Spleen (tissue), 13 donors: Measurements from ENCODE around the gene SMG7. TPM values are rescaled to one million over a fixed set of nuclear protein-coding genes. Genes with fewer than 3 reads are reported as not detected.
A peak's percentile ranks its signal among the peaks of the same experiment; 100 is the strongest.
"Not testable (repeated sequence)": the region's sequence is repeated elsewhere in the genome, so short reads cannot be mapped to it uniquely, and the experiment has no call there.

Source experiments
- DNase-seq: peaks from one replicate; pipeline ENCODE4 v3.0.0-alpha.2; 2020
- H3K27ac ChIP-seq, 8 donors: fragments of 200-600 bp; sonication (generic) in 7 of 8; 1 replicate in 4 of 8; 2 replicates in 4 of 8; pipeline versions ENCODE4 v1.5.0 to v1.8.0; 2016 to 2021; ENCODE audit warnings: inconsistent platforms in 4 of 8, mild to moderate bottlenecking in 4 of 8, moderate library complexity in 1 of 8
- H3K27me3 ChIP-seq, 7 donors: fragments of 200-600 bp; sonication (generic) in 6 of 7; replicated peaks in 1 of 7; 1 replicate in 4 of 7; 2 replicates in 3 of 7; pipeline versions ENCODE4 v1.5.0 to v1.8.0; 2016 to 2021; ENCODE audit warnings: inconsistent platforms in 3 of 7, mild to moderate bottlenecking in 1 of 7
- H3K36me3 ChIP-seq, 6 donors: fragments of 200-600 bp; sonication (generic) in 5 of 6; 1 replicate in 4 of 6; 2 replicates in 2 of 6; pipeline versions ENCODE4 v1.5.0 to v1.8.0; 2016 to 2021; ENCODE audit warnings: inconsistent platforms in 2 of 6
- H3K4me1 ChIP-seq, 6 donors: fragments of 200-600 bp; sonication (generic) in 5 of 6; 1 replicate in 3 of 6; 2 replicates in 3 of 6; pipeline versions ENCODE4 v1.5.0 to v1.8.0; 2016 to 2021; ENCODE audit warnings: inconsistent platforms in 3 of 6
- H3K4me3 ChIP-seq, 8 donors: fragments of 200-600 bp; sonication (generic) in 7 of 8; 1 replicate in 4 of 8; 2 replicates in 4 of 8; pipeline versions ENCODE4 v1.5.0 to v1.8.0; 2016 to 2021; ENCODE audit warnings: inconsistent platforms in 4 of 8, mild to moderate bottlenecking in 4 of 8, moderate library complexity in 2 of 8
- H3K9me3 ChIP-seq, 8 donors: fragments of 200-600 bp; sonication (generic) in 7 of 8; 1 replicate in 4 of 8; 2 replicates in 4 of 8; pipeline versions ENCODE4 v1.5.0 to v1.8.0; 2016 to 2021; ENCODE audit warnings: inconsistent platforms in 4 of 8
- CTCF ChIP-seq, 11 experiments: fragments of 200-600 bp in 7 of 11; fragments of 450-650 bp in 4 of 11; sonication (generic) in 4 of 11; IDR thresholded peaks in 8 of 11; conservative IDR thresholded peaks in 3 of 11; 1 replicate in 7 of 11; 2 replicates in 4 of 11; pipeline versions ENCODE4 v1.4.0 to v1.8.0; 2016 to 2021; ENCODE audit warnings: antibody characterized with exemption in 11 of 11, inconsistent platforms in 4 of 11, mild to moderate bottlenecking in 1 of 11
- POLR2A ChIP-seq, 3 donors: fragments of 450-650 bp; IDR thresholded peaks; one replicate each; pipeline ENCODE4 v1.5.1; 2017; ENCODE audit warnings: antibody characterized with exemption in 3 of 3, mild to moderate bottlenecking in 1 of 3
- POLR2AphosphoS5 ChIP-seq, 3 donors: sonication (generic); formaldehyde crosslinking; IDR thresholded peaks; one replicate each; pipeline ENCODE4 v1.5.1; 2017; ENCODE audit warnings: antibody characterized with exemption in 3 of 3
- WGBS, 5 donors: extraction: QIAGEN DNeasy Blood & Tissue Kit in 3 of 5; methylation state at CpG; one replicate each; pipeline versions ENCODE4 v1.1.5 to v1.1.7; 2013 to 2018; 5-methylcytosine and 5-hydroxymethylcytosine counted together
- intact Hi-C: fragments of 100-400 bp; cut with DNase I; formaldehyde crosslinking; loops from one replicate; pipeline ENCODE4 v1.15.0; 2023; ENCODE audit warnings: low total_unique reads
- long read RNA-seq, 2 donors: transcript quantifications; one replicate each; lab custom pipeline, GENCODE V29; 2026
- polyA plus RNA-seq, 3 donors: library from polyadenylated mRNA; stranded (reverse); fragments of 200-250 nt; gene quantifications; one replicate each; pipeline ENCODE4 v1.2.1, GENCODE V29; 2013
- total RNA-seq, 7 donors: library from RNA; depleted of rRNA in 3 of 7; stranded (reverse); fragments of >200 nt in 3 of 7; fragmentation: NEBNext Ultra II Directional in 4 of 7; extraction: Animal tissue kit (Norgen Biotek cat#: 25700) in 4 of 7; gene quantifications; one replicate each; pipeline versions ENCODE4 v1.1.0 to v1.2.1, GENCODE V29; 2016 to 2021
- donor health status: healthy with polysubstance abuse.
- donor health status: DM: no; HTN: no; CAD: no; lungs with moderate emphysema.
- donor health status: DM: no; HTN: no; CAD: no.
- donor health status: Bipolar disorder and iron deficiency.
- donor health status: healthy.
- donor health status: DM: no; HTN: no; CAD: no.
- donor health status: DM: yes; HTN: yes; CAD: no.

Gene SMG7
- 100 to 1,000 TPM in 1 of 7 donors, 10 to 100 TPM in 6; 51.7 to 116 (median 68.8) TPM for total RNA-seq
- polyA plus RNA-seq: 10 to 100 TPM; 14.1 to 18.3 (median 14.6) TPM
- long read RNA-seq, donor 1, partial matches to known transcripts: 0 of 5 reads
- long read RNA-seq, donor 1, other reads (novel, unspliced or antisense): 5 of 5 reads
- long read RNA-seq, donor 2, partial matches to known transcripts: 27 of 27 reads
- long read RNA-seq, donor 2, other reads (novel, unspliced or antisense): 0 of 27 reads

- peak; percentile 94 for DNase-seq
- peaks cover 22 to 66% (median 48%) of the 10 kb centered on the region in 6 donors for H3K4me1 ChIP-seq
- no peaks in the 10 kb centered on the region for H3K9me3 ChIP-seq
- H3K27me3 ChIP-seq: no peaks in the 10 kb centered on the region
- TF ChIP-seq POLR2A (IDR thresholded peaks at IDR 0.05) (no peak), POLR2AphosphoS5 (IDR thresholded peaks at IDR 0.05) (peak in 2 of 3 donors; percentile 55 to 79)
- peak within 1 kb of the TSS; percentile 93 to 98 (median 96) for H3K27ac ChIP-seq
- peak within 1 kb of the TSS; percentile 65 to 99 (median 94) for H3K4me3 ChIP-seq
- intact Hi-C loops: loop anchor here (5.0 kb wide), 1 partner anchor 165 kb away; the partner anchor contains the start of gene ARPC5
- WGBS, 5 donors: 0 to 1% (median 1%) methylated on average over 51 to 70 of the region's 70 CpGs
- H3K36me3 ChIP-seq: no peaks in the 10 kb centered on the region
Measured at GRCh38 chr1:183472488-183473216, at the start of gene SMG7. SMG7 (plus strand) TSS chr1:183472499; CDS start chr1:183472621, 122 bp downstream.

- Histone ChIP-seq H3K4me3 (no peak overlapping the region), H3K27me3 (peaks cover 0 to 75% (median 19%) of the 10 kb centered on the region in 7 donors), H3K9me3 (no peaks in the 10 kb centered on the region), H3K4me1 (peaks cover 0 to 1% (median 0%) of the 10 kb centered on the region in 6 donors), H3K36me3 (no peaks in the 10 kb centered on the region), H3K27ac (no peak overlapping the region)
- intact Hi-C loops: no loop called here
- TF ChIP-seq CTCF (IDR thresholded peaks at IDR 0.05 in 8 of 11, conservative IDR thresholded peaks at IDR 0.05 in 3 of 11): no peak
- TF ChIP-seq POLR2AphosphoS5 (IDR thresholded peaks at IDR 0.05): no peak
- TF ChIP-seq POLR2A (IDR thresholded peaks at IDR 0.05): no peak
- DNase-seq: no peak
- 27 to 47% (median 29%) methylated on average over 1 of the region's 1 CpG for WGBS, 5 donors
Measured at GRCh38 chr1:183423541-183423940, 48.8 kb upstream of the SMG7 start.

- intact Hi-C loops: no loop called here
- H3K27ac ChIP-seq: no peak overlapping the region
- no peaks in the 10 kb centered on the region for H3K9me3 ChIP-seq
- peaks cover 0 to 69% (median 8%) of the 10 kb centered on the region in 7 donors for H3K27me3 ChIP-seq
- H3K36me3 ChIP-seq: no peaks in the 10 kb centered on the region
- TF ChIP-seq CTCF (IDR thresholded peaks at IDR 0.05 in 8 of 11, conservative IDR thresholded peaks at IDR 0.05 in 3 of 11) (no peak), POLR2AphosphoS5 (IDR thresholded peaks at IDR 0.05) (no peak), POLR2A (IDR thresholded peaks at IDR 0.05) (no peak)
- no peak overlapping the region for H3K4me3 ChIP-seq
- H3K4me1 ChIP-seq: no peaks in the 10 kb centered on the region
- no peak for DNase-seq
Measured at GRCh38 chr1:183424691-183425090, 47.6 kb upstream of the SMG7 start.

DNA sequence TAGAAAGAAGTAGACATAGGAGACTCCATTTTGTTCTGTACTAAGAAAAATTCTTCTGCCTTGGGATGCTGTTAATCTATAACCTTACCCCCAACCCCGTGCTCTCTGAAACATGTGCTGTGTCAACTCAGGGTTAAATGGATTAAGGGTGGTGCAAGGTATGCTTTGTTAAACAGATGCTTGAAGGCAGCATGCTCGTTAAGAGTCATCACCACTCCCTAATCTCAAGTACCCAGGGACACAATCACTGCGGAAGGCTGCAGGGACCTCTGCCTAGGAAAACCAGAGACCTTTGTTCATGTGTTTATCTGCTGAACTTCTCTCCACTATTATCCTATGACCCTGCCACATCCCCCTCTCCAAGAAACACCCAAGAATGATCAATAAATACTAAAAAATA, 44.7 kb upstream of the SMG7 start:
- intact Hi-C loops, H3K27ac ChIP-seq, DNase-seq, H3K36me3 ChIP-seq, H3K4me3 ChIP-seq, H3K4me1 ChIP-seq, H3K9me3 ChIP-seq: not testable (repeated sequence)
- H3K27me3 ChIP-seq: peaks cover 0 to 46% (median 0%) of the 10 kb centered on the region in 7 donors
- 63 to 79% (median 75%) methylated on average over 2 to 3 of the region's 3 CpGs for WGBS, 5 donors
